ENCODE results near the gene GJA4.

GJA4 gene

GRCh38 chr1:34749992-34750391 is 42.8 kb upstream of the GJA4 start:
- no peak for TF ChIP-seq CTCF (IDR thresholded peaks at IDR 0.05; ENCODE audit: low read depth, low read length)

GRCh38 chr1:34750610-34751009 is 42.2 kb upstream of the GJA4 start:
- no peak overlapping the region for H3K4me3 ChIP-seq (ENCODE audit: low read depth, low read length)
- no peak for TF ChIP-seq CTCF (IDR thresholded peaks at IDR 0.05; ENCODE audit: low read depth, low read length)

More at GRCh38 chr1:34749992-34750391, 42.8 kb upstream of the GJA4 start:
- no peak overlapping the region for H3K4me3 ChIP-seq (ENCODE audit: low read depth, low read length)

GRCh38 chr1:34753163-34753562 is 39.6 kb upstream of the GJA4 start:
- TF ChIP-seq CTCF (IDR thresholded peaks at IDR 0.05; ENCODE audit: low read depth, low read length): no peak
- no peak overlapping the region for H3K4me3 ChIP-seq (ENCODE audit: low read depth, low read length)

- TF ChIP-seq CTCF (IDR thresholded peaks at IDR 0.05; ENCODE audit: low read depth, low read length): no peak
- no peak within 1 kb of the TSS for H3K4me3 ChIP-seq (ENCODE audit: low read depth, low read length)
These were observed 37.7 kb upstream of the GJA4 start, which contains the start of gene GJB5 for GRCh38 chr1:34754964-34755637. GJB5 (plus strand) TSS chr1:34755047; CDS start chr1:34757331, 2,284 bp downstream.

- no peak overlapping the region for H3K4me3 ChIP-seq (ENCODE audit: low read depth, low read length)
- no peak for TF ChIP-seq CTCF (IDR thresholded peaks at IDR 0.05; ENCODE audit: low read depth, low read length)
These were observed 36.8 kb upstream of the GJA4 start for GRCh38 chr1:34755961-34756360.

- TF ChIP-seq CTCF (IDR thresholded peaks at IDR 0.05; ENCODE audit: low read depth, low read length): no peak
- H3K4me3 ChIP-seq (ENCODE audit: low read depth, low read length): no peak overlapping the region
These were observed 35.4 kb upstream of the GJA4 start for GRCh38 chr1:34757386-34757785.

GRCh38 chr1:34758751-34759150 is 34.0 kb upstream of the GJA4 start:
- no peak for TF ChIP-seq CTCF (IDR thresholded peaks at IDR 0.05; ENCODE audit: low read depth, low read length)
- no peak overlapping the region for H3K4me3 ChIP-seq (ENCODE audit: low read depth, low read length)

All from WI38 (cell line).